GM12872 (cell line): ENCODE measurements around the gene RPL21.

Source experiments
- CTCF ChIP-seq: IDR thresholded peaks from 3 replicates; pipeline ENCODE4 v1.5.1; 2011; ENCODE audit warnings: low read depth, mild to moderate bottlenecking, low read length, moderate library complexity; ENCODE audit not compliant: insufficient read depth

Gene RPL21

GRCh38 chr13:27271570-27272096, 20.3 kb downstream of the RPL21 start:
- no peak for TF ChIP-seq CTCF

GRCh38 chr13:27273658-27274425, 22.5 kb downstream of the RPL21 start:
- no peak for TF ChIP-seq CTCF

GRCh38 chr13:27274631-27275030, 23.3 kb downstream of the RPL21 start:
- TF ChIP-seq CTCF, result no peak

- no peak for TF ChIP-seq CTCF
These were observed 24.8 kb downstream of the RPL21 start for GRCh38 chr13:27276188-27276587.

- no peak for TF ChIP-seq CTCF
These were observed 28.1 kb downstream of the RPL21 start for GRCh38 chr13:27279506-27279905.

- no peak for TF ChIP-seq CTCF
These were observed 28.8 kb downstream of the RPL21 start for GRCh38 chr13:27280009-27280656.

- no peak for TF ChIP-seq CTCF
These were observed 29.5 kb downstream of the RPL21 start for GRCh38 chr13:27280841-27281240.
